ENCODE data around the gene MSLN. TPM values are rescaled to one million over a fixed set of nuclear protein-coding genes. Genes with fewer than 3 reads are reported as not detected.

Gene MSLN
- polyA plus RNA-seq, 4 donors: 11.6 to 26.2 (median 20.2) TPM

GRCh38 chr16:800834-801511, 40.4 kb downstream of the MSLN start:
- DNase-seq (ENCODE audit: low read depth in 4 of 4, low spot score in 2 of 4): no peak

GRCh38 chr16:801584-802363, 41.2 kb downstream of the MSLN start:
- DNase-seq (ENCODE audit: low read depth in 4 of 4, low spot score in 2 of 4): no peak

- no peak for DNase-seq (ENCODE audit: low read depth in 4 of 4, low spot score in 2 of 4)
These were observed 41.9 kb downstream of the MSLN start for GRCh38 chr16:802461-802860.

GRCh38 chr16:802914-803753, 42.6 kb downstream of the MSLN start:
- no peak for DNase-seq (ENCODE audit: low read depth in 4 of 4, low spot score in 2 of 4)

- no peak for DNase-seq (ENCODE audit: low read depth in 4 of 4, low spot score in 2 of 4)
These were observed 43.2 kb downstream of the MSLN start for GRCh38 chr16:803754-804080.

- DNase-seq (ENCODE audit: low read depth in 4 of 4, low spot score in 2 of 4): no peak
These were observed 43.9 kb downstream of the MSLN start for GRCh38 chr16:804193-805048.

- DNase-seq (ENCODE audit: low read depth in 4 of 4, low spot score in 2 of 4): no peak
These were observed 44.9 kb downstream of the MSLN start for GRCh38 chr16:805474-805873.

GRCh38 chr16:807347-808084, 47.0 kb downstream of the MSLN start:
- DNase-seq (ENCODE audit: low read depth in 4 of 4, low spot score in 2 of 4): peak in 3 of 4 donors; percentile 76 to 86 (median 77)

- DNase-seq (ENCODE audit: low read depth in 4 of 4, low spot score in 2 of 4): no peak
These were observed 47.5 kb downstream of the MSLN start for GRCh38 chr16:808085-808386.

GRCh38 chr16:813204-813915, 52.8 kb downstream of the MSLN start:
- no peak for DNase-seq (ENCODE audit: low read depth in 4 of 4, low spot score in 2 of 4)

GRCh38 chr16:813916-814412, 53.4 kb downstream of the MSLN start:
- no peak for DNase-seq (ENCODE audit: low read depth in 4 of 4, low spot score in 2 of 4)

GRCh38 chr16:814974-815373, 54.4 kb downstream of the MSLN start:
- no peak for DNase-seq (ENCODE audit: low read depth in 4 of 4, low spot score in 2 of 4)

- no peak for DNase-seq (ENCODE audit: low read depth in 4 of 4, low spot score in 2 of 4)
These were observed 55.3 kb downstream of the MSLN start for GRCh38 chr16:815861-816260.

- DNase-seq (ENCODE audit: low read depth in 4 of 4, low spot score in 2 of 4): no peak
These were observed 56.7 kb downstream of the MSLN start for GRCh38 chr16:817001-817906.

- DNase-seq (ENCODE audit: low read depth in 4 of 4, low spot score in 2 of 4): no peak
These were observed 57.6 kb downstream of the MSLN start for GRCh38 chr16:818132-818531.
